DMS153 treated with DMSO at 0.1 percent for 48 hours (cell line): ENCODE results near the gene CBLN1.
A peak's percentile ranks its signal among the peaks of the same experiment; 100 is the strongest.

Experiments
- DNase-seq: peaks from one replicate; lab custom pipeline; 2025; ENCODE audit not compliant: unreplicated experiment; lab: John Stamatoyannopoulos, UW

The CBLN1 gene

DNA sequence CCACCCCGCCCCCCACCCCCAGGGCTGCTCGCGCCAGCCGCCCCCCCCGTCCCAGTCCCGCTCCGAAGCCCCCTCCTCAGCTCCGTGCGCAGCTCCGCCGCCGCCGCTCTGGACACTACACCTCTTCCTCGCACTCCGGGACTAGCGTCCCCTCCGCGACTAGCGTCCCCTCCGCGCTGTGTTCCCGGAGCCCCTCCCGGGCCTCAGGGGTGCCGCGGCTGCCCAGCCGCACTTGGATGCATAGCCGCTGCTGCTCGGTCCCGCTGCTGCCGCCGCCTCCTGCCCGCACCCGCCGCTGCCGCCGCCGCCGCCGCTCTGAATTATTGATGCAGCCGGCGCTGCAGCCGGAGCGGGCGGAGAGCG is at the start of gene CBLN1:
TSS of gene CBLN1 (minus strand) at position 359 of the 363 bp plus-strand sequence. CDS start 373 bp downstream, outside the sequence.
- DNase-seq, result no peak

DNA sequence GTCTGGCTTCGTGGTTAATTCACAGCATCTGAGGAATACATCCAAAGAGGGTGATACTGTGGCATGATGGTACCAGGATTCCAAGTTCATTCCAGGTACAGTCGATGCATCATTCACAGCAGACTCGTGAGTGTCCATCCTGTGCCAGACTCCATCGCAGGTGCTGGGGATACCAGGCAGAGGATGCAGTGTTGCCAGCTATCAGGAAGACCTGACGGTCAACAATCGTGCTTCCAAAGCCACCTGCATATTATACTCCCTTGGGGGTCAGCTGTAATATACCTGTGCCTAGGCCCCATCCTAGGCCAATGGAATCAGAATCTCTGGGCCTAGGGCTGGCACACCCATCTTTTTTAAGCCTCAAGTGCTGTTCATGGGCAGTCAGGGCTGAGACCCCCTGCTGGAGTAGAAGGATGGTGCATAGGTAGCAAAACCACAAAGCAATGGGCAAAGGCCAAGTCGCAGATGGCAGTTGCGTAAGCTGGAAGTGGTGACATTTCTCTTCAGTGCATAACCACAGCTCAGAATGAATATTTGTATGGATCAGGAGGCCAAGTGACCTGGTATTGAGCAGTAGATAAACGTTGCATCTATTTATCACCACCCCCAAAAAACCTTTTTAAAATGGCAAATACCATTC is 49.0 kb upstream of the CBLN1 start:
- no peak for DNase-seq

DNA sequence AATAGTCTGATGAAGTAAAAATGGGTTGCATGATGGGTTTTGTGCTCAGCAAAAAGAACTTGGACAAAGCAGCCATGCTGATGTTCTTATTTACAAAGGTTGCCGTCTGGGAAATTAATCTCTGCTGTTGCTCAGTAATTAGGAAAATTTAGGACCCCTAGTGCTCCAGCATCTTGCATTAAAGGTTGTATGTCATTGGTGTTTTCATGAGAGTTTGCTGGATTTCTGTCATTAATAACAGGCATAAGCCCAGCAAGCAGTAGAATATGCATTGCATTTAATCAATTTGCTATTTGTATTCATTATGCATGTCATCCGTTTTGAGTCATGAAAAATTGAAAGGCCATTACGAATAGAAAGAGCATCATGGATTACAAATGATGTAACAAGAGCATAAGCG is 46.7 kb upstream of the CBLN1 start:
- DNase-seq, result no peak

DNA sequence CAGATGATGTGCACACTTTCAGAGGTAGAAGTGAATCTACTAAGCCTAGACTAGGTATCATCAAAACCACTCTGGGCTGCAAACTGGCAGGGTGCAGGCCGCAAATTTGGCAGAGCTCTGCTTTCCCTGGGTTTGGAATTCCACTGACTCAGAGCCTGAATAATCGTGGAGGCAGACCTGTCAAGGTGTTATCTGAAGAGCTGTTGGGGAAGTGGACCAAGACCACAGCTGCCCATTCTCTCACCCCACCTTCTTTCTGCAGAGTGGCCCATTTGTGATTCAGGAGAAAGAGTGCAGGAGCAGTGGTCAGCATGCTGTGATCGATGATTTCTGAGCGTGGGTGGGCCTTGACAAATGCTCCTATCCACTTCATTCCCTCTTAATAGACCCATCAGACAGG is 45.8 kb upstream of the CBLN1 start:
- DNase-seq, result no peak

DNA sequence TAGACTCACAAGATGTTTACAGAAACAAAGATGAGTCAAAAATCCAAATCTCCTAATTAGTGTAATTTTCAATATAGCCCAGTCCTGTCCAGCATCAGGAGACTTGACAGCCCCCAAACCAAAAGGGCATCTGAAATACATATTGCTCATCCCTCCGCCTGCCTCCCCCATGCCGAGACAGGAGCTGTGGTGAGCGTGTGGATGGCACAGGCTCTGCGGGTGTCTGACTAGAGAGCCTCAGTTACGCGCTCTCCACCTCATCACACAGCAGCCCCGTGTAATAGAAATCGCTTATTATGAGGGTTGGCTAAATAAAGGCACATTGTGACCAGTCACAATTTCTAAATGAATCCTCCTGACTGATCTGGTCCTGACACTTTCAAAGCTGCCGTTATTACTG is 43.1 kb upstream of the CBLN1 start:
- DNase-seq, result no peak

DNA sequence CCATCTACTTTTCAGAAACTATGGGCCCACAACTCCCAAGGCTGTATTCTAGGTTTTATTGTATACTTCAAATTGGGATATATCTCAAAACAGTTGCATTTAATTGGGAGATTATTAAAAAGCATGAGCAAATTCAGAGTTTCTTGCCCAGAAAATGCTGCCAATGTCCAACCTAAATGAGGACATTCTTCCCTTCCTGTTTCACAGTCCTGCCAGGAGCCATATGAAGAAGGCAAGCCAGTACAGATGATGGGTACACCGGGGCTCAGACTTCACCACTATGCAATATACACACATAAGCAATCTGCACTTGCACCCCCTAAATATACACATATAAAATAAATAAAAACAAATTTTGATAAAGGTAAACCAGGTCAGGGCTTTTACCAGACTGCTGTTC is 34.0 kb upstream of the CBLN1 start:
- no peak for DNase-seq

DNA sequence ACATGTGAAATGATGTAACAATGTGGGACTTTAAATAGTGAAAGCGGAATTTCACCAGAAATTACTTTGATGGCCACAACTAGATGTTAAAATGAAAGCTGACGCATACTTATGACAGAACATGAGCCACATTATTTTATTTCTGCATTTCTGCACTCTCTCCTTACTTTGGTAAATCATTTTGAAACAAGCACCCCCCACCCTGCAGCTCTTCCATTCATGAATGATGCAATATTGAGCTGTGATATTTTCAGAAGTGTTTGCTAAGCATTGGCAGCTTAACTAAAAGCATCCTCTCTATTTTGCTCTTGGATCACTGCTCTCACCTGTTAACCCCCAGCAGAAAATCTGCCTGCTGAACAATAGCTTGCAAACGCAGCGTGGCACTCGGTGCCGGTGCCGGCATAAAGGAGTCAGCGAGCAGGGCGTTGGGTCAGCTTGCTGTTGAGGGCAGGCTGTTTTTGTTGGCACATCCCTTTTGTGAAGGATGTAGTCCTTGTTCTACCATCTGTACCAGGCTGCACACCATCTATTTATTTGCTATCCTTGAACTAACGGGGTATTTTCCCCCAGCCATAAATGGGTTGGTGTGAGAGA is 30.8 kb upstream of the CBLN1 start:
- no peak for DNase-seq

DNA sequence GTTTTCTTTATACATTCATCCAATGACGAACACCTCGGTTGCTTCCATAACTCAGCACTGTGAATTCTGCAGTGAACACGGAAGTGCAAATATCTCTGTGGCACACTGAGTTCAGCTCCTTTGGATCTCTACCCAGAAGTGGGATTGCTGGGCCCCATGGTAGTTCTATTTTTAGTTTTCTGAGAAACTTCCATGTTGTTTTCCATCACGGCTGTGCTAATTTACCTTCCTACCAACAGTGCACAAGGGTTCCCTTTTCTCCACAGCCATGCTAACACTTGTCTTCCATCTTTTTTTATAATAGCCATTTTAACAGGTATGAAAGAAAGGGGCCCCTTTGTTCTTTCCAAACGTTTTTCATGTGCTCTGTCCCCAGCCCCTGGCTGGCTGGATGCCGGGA is 30.2 kb upstream of the CBLN1 start:
- DNase-seq, result no peak

DNA sequence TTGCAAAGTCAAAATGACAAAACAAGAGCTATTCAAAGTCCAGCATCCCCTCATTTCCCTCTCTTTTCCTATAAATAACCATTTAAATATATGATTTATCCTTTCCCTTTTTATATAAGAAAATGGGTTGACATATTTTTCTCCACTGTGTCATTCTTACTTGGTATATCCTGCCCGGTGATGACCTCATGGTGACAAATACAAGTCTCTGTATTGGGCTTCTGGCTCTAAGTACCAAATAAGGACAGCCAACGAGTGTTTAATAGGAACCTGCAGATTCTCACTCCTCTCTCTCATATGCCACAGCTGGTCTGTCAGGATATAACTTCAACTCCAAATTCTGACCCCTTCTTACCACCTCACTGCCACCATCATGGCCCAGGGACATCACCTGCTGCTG is 25.5 kb upstream of the CBLN1 start:
- no peak for DNase-seq

DNA sequence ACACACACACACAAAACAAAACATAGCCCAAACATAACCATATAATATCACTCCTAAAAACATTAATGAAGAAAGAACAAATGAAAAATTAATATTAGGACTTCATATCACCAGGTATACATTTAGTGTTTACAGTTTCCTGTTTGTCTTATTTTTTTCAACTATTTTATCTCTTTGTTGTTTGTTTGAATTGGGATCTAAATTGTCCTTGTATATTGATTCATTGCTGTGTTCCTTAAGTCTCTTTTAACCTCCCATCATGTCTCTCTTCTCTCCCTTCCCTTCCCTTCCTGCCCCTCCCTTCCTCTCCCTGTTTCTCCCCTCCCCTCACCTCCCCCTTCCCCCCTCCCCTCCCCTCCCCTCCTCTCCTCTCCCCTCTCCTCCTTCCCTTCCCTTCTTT is 23.8 kb upstream of the CBLN1 start:
- no peak for DNase-seq

DNA sequence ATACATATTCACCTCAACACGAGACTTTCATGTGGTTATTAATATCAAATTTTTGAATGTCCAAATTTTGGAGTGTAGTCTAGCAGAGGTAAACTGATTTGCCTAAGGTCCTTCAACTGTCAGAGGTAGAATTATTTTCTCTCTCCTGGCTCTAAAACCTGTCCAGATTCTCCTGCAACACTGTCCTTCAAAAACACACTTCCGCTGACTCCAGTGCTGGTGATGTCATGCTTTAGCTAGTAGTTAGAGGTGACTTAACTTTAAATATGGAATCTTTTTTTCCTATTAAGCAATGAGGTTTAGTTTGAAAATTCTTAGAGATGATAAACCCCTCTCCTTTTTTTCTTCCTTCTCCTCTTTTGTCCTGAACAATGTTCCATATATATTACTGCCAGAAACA is 10.8 kb upstream of the CBLN1 start:
- DNase-seq, result no peak

DNA sequence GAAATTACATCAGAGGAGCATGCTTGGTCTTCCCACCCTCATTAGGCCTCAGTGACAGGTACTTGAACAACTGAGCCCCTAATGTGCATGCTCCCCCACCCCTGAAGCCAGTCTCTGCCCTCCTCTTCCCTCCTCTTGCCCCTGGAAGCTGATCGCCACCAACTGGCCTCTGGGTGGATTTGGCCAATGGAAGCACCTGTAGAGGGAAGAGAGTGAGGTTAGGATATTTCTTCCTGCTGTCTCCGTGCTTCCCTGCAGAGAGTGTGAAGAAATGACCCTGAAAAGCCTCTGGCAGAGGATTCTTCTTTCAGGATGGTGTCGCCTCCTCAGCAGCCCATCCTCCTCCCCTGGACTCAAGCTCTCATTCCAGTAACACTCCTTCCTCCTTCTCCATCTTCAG is 5.9 kb upstream of the CBLN1 start:
- no peak for DNase-seq

DNA sequence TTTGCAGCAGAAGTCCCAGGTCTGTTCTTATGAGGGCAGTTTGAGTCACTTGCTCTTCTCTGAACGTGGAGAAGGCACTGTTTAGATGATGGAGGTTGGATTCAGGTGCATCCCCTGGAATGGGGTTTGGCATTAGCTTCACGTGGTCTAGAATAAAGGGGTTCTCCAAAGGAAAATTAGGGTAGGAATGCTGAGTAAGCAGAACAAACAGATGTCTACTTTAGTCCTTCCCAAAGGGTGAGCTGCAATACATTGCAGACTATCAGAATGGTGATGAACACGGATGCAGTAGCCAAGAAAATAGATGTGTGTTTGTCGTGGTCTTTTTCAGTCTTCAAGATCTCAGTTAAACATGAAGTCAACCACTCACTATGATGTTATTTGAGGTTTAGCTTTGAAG is 3.3 kb upstream of the CBLN1 start:
- DNase-seq, result no peak

DNA sequence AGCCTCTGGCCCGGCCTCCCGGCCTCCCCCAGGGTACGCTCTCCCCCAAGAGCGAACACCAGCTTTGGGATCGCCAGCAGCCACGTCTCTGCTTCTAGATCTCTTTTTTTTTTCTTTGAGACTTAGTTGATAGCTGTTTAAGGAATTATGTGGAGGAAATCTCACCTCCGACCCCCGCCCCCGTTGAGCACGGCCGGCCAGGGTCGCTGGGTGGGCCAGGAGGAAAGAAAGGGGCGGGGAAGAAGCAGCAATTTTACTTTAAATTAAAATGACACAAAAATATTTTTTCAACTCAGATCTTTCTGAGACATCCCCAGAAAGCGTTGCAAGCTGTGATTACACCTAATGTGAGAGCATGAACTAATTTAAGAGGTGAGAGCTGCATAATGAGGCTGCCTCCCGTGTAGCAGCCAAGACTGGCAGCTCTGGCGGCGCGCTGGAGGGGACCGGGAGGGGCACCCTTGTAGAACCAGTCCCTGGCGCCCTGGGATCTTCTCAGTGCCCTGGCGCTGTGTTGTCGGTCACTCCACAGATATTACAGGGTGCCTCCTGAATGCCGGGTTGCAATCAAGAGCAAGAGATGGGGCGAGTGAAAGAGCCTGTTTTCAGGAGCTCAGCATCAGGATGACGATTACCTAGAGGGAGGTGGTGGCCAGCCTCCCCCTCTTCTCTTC is 1.9 kb upstream of the CBLN1 start:
- no peak for DNase-seq

DNA sequence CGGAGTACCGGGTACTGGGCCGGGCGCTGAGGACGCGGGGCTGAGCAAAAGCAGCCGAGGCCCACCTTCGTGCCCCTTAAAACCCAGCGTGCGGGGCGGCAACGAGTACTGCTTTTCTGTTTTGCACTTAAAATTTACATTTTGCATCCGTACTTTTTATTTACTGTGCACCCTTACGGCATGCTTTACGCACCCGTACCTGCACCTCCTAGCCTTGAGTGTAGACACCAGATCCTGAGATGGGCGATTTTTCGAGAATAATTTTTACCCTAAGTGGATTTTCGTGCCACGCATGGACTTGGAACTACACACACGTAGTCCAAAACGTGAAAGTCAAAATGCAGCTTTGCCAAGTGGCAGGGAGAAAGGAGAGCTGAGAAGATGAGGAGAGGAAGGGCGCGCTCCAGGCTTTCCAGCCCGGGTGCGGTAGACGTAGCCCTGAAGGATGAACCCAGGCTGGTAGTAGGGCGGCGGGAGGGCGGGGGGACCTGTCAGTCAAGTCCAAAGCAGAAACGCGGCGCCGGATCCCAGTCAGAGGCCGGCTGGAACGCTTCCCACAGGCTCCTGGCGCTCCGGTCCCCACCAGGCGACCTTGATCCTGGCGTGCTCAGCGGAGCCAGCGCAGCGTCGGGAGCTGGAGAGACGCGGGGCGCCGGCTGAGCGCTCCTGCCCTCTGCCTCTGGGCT is 1.2 kb upstream of the CBLN1 start:
- no peak for DNase-seq

DNA sequence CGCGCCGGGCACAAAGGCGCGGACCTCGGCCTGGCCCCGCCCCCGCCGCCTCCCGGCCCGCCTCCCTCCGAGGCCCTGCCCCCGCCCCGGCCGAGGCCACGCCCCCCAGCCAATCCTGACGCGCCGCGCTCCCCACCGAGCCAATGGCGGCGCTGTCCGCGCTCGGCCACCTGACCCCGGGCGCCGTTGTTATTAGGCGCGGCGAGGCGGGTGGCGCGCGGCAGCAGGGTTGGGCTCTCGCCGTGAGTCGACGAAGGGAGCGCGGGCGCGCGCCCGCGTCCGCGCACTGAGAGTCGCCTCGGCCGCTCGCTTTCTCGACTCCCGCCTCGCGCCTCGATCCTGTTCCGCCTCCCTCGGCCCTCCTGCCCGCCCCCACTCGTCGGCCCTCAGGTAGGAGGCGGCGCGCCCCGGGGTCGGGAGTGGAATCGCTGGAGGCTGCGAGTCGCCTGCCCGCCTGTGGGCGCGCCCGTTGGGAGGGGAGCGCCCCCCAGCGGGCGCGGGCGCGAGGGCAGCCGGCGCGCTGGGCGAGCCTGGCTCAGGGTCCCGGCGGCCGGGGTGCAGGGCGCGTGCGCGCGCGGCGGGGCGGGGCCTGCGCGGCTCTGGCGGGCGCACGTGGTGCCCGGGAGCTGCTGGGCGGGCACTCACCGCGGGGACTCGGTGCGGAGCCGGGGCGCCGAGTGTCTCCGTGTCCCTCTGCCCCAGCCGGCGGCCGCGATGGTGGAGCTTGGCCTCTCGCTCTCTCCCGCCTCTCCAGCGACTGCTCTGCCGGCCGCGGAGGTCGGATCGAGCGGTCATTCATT is 405 bp upstream of the CBLN1 start:
- DNase-seq, result peak; percentile 28

DNA sequence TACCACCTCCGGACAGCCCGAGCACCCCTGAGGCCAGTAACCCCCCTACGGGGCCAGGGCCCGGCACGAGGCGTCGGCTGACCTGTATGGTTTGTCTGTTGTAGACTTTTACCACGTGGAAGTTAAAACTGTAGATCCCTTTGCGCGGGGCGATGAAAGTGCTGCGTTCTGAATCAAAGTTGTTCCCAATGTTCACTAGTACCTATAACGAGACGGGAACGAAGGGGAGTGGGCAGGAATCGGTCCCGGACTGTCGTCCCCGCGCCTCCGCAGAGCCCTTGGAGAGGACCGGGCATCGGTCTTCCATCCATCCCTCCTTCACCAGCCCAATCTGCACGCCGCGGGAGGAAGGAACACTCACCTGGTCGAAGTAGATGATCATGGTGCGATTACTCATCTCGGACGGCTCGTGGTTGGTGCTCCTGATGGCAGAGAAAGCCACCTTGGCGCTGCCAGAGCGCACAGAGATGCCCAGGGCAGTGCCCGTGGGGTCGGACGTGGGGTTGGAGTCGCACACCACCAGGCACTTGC is 732 bp downstream of the CBLN1 start:
- DNase-seq, result no peak

DNA sequence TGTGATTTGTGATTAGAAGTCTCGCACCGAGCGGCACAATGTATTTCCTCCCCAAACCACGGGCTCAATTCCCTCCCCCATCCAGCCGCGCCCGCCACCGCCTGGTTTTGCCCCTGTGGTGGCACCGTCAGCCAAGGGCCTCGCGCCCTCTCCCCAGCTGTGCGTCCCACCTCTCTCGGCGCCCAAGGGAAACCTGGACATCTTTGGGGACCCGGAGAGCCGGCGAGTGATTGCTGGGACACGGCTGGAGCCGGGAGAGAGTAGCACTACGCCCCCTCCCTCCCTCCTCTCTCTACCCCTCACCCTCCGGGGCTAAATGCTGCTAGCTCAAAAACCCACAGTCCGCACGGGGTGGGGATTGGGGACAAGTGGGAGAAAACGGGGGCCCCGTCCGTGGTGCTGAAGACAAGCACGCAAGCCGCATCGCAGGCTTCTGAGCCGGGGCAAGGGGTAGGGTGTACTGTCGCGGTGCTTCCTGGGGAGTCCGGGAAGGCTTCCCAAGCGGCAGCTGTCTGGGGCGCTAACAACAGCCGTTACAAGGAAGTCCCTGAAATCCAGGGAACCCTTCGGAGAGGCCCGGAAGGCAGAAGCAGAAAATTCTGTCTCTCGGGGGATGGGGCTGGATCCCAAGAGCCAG is 1.4 kb downstream of the CBLN1 start:
- no peak for DNase-seq

DNA sequence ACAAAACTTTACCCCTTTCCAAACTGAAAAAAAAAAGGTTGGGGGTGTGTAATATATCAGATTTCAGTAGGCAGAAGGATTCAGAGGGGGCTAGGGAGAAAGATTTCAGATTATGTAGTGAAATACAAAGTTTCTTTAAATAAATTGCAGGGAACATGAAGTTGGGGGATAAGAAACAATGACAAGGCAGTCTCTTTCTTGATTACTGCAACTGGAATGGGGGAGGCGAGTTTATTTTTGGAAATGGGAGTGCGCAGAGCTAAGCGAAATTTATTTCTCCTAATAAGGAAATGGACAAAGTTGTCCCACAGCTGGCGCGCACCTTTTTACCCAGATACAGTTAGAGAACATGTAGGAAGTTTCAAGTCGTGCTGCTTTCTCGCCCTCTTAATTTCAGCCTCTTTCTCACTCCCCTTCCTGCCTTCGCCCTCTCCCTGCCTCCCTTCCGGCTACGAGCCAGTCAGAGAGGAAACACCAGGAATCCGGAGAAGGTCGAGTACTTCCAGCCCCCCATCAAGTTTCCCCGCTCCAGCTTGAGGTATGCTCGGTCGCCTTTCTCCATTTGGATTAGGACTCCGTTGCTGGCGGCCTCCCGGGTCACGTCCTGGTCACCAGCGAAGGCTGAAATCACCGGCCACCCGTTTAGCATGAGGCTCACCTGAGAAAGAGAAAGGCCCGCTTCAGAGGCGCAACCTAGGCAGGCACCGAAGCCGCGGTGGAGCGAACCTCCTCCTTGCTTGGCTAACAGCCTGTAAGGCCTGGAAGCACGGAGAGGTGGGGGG is 2.5 kb downstream of the CBLN1 start:
- DNase-seq, result no peak

DNA sequence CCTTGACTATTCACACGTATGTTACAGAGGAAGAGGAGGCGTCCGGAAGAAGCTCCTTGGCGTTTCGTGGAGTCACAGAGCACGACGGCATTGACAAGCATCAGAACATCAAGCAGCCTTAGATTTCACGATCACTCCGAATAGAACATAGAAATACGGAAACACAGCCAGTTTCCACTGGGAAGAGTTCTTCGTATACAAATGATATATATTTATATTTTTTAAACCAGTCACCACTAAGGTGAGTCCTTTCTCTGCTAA is 3.1 kb downstream of the CBLN1 start:
- DNase-seq, result no peak
